Activated CD4-positive, CD25-positive, alpha-beta regulatory T cell (primary cell): ENCODE results near the gene CFAP74.

ENCODE experiments used
- DNase-seq, 4 experiments: peaks; one replicate each; lab custom pipeline; 2025; lab: John Stamatoyannopoulos, UW

Gene CFAP74

DNA sequence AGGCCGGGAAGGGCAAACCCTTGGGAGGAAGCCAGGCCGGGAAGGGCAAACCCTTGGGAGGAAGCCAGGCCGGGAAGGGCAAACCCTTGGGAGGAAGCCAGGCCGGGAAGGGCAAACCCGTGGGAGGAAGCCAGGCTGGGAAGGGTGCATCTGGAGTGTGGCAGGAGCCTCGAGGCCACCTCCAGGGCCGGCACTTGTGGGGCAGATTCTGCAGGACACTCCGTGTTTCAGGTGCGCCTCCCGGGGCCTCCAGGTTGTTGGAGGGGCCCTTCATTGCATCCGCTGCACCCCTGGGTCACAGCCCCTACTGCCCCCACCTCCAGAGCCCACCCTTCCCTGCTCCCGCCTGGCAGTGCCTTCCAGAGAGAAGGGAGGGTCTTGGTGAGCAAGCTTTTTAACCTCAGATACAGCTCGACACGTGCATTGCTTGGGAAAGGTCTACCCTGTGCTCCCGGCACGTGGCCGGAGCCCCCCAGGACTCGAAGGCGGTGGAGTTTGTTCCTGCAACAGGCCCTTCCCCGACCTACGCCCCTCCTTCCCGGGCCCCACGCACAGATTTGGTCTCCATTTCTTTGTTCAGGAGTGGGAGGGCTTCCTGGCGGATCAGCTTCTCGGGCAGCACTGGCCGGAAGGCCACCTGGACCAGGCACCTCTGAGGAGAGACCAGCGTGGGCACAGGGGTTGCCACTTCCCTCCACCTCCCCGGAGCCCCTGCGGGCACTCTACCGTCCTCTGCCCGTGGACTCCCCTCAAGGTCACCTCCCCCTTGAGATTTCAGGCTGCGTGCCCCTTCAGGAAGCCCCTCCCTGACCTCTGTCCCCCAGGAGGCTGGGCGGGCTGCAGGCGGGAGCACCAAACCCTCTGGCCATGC, 75.1 kb downstream of the CFAP74 start:
- no peak for DNase-seq

GRCh38 chr1:1927751-1928150, 75.8 kb downstream of the CFAP74 start:
- no peak for DNase-seq

DNA sequence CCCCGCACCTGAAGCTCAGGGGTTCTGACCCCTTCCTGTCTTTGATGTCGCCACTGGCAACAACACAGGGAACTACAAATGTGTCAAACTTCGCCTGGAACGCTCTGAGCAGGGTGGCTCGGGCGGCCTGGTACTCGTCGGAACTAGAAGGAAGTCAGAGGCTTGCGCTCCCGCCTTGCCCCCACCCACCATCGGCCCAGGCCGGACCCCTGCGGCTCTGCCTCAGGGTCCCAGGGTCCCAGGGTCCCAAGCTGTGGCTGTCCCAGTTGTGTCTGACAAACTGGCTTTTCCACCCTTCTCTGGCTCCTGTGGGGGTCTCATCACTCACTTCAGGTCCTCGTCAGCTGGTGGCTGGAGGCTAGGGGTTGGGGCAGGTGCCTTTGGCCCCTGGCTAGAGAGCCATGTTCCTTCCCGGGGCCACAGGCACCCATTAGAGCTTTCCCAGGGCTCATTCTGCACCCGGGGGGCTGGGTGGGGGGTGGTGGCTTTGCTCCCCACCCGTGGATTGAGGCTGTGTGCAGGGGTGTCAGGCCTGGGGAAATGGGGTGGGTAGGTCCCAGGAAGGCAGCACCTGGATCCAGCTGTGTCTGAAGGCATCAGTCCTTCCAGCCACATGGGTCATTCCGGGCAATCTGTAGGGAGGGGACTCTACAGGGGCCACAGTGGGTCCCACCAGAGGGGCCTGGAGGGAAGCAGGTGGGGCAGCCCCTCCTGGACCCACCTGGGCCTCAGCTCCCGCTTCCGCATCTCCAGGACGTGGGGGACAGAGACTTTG, 76.5 kb downstream of the CFAP74 start:
- no peak for DNase-seq

DNA sequence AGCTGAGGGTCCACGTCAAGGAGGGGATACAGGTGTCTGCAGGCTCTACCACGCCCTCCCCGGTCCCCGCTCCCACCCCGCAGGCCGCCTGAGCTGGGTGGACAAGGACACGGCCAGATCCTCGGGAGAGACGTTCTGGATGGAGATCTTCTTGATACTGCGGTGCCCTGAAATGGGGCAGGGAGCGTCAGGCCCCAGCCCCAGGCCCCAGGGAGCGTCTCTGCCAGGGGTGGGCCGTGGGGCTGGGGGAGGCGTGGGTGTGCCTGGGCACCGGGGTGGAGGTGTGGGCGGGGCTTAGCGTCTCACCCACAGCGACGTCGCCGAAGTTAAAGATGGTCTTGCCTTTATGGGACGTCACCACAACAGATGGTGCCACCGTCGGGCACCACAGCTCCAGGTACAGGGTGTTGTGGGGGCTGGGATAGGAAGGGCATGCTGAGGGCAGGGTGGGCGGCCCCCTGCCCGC, 77.2 kb downstream of the CFAP74 start:
- no peak for DNase-seq

DNA sequence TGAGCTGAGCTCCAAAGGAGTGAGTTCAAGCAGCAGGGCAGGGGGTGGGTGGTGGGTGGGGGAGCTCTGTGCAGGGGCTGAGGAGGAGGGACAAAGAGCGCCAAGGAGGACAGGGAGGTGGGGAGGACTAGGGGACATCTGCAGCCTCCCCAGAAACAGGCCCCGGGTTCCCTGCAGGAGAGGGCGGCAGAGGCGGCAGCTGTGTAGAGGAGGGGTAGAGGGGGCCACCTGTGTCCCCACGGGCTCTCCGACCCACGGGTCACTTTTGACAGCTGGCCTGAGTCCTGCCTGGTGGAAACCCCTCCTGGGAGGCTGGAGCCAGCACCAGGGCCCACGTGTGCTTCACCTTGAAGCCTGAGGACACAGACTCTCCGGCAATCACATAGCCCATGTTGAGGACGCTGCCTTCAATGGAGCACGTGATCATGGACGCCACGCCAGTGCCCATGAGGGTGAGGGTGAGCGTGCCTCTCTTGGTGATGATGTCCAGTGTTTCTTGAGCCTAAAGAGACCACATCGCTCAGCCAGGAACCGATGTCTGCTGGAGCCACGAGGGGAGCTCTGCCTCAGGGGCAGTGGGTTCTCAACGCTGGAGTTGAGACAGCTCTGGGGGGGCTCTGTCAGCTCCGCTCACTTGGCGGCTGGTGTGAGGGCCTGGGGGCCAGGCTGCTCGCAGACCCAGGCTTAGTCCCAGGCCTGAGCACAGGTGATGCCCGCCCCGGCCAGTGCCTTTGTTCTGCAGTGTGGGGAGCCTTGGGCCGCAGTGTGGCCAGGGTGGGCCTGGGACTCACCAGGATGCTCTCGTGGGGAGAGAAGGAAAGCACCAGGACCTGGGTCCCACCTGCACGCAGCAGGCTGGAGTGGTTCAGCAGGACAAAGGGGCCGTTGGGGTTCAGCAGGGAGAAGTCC, 77.9 kb downstream of the CFAP74 start:
- no peak for DNase-seq

- no peak for DNase-seq
Measured at GRCh38 chr1:1924849-1925248, 78.7 kb downstream of the CFAP74 start.

DNA sequence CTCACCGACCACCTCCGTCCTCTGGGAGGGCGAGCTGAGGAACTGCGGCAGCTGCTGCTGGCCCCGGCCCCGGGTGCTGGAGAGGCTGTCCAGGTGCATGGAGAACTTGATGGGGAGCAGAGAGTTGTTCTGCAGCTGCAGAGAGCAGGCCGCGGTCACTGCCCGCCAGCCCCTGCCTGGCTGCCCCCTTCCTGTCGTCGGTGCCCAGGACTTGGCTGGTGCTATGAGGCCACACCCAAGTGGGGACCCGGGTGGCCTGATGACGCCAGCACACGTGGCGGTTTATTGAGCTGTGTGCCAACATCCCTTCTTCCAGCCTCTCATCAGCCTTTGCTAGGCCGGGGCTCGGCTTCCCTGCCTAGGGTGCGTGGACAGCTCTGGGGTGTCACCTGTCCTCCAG, 79.2 kb downstream of the CFAP74 start:
- no peak for DNase-seq

DNA sequence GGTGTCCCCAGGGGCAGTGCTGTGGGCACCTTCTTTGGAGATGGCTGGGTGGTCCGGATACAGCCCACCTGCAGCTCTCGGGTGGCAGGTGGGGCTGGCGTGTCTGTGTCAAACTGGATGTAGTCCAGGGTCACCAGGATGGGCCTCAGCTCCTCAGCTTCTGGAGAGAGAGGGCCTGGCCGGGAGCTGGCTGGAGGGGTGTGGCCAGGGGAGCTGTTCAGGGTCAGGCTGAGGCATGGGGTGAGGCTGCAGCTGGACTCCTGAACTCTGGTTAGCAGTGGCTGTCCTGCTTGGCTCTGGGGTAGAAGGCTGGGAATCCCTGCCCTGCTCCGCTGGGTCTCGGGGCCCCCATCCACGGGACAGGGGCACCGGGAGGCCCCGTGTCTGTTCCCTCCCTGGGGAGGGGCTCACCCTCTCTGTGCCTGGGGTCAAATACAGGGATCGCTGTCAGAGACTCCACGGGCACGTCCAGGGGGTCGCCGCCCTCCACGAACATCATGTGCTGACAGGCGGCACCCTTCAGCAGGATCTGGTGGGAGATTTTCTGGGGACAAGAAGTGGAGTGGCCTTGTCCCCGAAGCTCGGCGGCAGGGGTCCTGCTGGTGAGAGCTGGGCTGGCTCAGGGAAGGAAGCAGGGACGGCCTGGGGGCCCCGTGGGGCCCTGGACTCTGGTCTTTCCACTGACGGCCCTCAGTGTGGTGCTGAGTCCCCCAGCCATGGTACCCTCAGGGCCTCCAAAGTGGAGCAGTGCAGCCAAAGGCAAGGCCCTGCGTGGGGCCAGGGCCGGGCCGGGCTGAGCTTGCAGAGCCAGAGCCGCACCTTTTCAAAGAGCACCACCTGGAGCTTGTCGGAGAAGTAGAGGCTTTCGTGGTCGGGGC, 80.4 kb downstream of the CFAP74 start:
- no peak for DNase-seq

DNA sequence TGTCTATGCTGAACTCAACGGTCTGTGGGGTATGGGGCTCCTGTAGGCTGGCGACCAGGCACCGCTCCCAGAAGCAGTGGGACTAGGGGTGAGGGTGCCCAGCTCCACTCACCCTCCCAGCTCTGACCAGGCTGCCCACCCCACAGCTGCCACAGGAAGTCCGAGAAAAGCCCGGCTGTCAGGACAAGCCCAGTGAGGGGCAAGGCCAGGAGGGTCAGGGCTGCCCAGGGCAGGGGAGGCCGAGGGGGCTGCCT, 81.0 kb downstream of the CFAP74 start:
- no peak for DNase-seq

- DNase-seq = no peak
Measured at GRCh38 chr1:1921901-1922701, 81.5 kb downstream of the CFAP74 start.

GRCh38 chr1:1921459-1921862, 82.1 kb downstream of the CFAP74 start:
- no peak for DNase-seq

GRCh38 chr1:1920608-1921458, 82.8 kb downstream of the CFAP74 start:
- DNase-seq = no peak

GRCh38 chr1:1920057-1920607, 83.5 kb downstream of the CFAP74 start:
- DNase-seq = no peak

DNA sequence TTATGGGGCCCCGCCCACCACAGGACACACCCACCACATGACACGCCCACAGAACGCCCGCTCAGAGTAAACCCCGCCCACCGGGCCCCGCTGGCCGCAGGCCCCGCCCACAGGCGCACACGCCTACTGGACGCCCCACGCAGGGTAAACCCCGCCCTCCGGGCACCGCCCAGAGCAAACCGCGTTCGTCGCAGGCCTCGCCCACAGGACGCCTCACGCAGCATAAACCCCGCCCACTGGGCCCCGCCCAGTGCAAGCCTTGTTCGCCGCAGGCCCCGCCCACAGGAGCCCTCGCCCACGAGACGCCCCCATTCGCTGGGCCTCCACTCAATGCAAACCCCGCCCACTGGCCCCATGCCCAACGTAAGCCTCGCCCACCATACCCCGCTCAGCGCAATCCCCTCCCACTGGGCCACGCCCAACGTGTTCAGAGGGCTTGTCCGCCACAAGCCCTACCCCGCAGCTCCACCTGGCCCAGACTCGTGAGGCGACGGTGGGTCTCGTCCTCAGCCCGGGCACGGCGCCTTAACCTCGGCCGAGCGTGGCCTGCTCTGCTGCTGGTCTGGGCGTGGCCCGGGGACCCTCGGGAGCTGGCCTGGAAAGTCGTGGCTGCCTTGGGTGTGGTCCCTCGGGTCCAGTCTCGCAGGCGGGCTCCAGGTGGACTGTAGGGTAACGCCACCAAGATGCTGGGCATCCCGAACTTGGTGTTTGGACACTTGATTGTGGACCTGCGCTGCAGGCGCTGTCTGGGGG, 84.1 kb downstream of the CFAP74 start:
- peak; percentile 98 to 100 (median 99) for DNase-seq

- DNase-seq = peak in 1 of 4 experiments; percentile 69
Measured at GRCh38 chr1:1918901-1919303, 84.7 kb downstream of the CFAP74 start, which contains the start of gene TMEM52. Gene TMEM52 (minus strand): TSS chr1:1919279. CDS start chr1:1919265, 14 bp downstream.

- DNase-seq = no peak
Measured at GRCh38 chr1:1917995-1918900, 85.3 kb downstream of the CFAP74 start.

DNA sequence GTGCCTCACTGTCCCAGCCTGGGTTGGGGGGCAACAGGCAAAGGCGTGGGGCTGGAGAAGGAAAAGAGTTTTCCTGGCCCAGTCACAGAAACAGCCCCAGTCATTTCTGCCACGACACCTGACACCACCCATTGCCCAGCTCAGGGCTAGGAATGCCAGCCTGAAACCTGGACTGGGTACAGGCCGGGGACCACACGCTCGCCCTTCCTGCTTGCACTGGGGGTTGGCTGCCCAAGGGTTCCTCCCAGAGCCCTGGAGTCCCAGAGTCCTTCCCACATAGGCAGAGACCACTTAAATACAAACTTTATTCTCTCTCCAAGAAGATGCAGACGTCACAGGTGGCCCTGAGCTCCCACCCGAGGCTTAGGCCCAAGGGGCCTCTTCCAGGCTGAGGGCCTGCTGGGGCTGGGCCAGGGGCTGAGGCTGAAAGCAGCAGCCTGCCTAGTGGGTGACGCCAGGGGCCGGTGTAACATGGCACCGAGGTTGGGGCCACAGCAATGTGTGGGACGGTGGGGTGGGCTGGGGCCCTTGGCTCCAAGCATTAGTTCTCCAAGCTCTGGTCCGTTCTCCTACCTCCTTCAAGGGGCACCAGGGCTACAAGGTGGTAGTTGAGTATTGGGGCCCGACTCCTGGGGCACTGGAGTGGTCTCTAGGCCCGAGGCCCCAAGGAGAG, 86.1 kb downstream of the CFAP74 start:
- no peak for DNase-seq
